Muscle layer of duodenum (tissue), 2 donors: Measurements from ENCODE around the gene NUDT22.

Source experiments
- H3K27ac ChIP-seq: one replicate; pipeline ENCODE4 v1.7.0; 2013; ENCODE audit warnings: mild to moderate bottlenecking, low read length
- H3K27me3 ChIP-seq: one replicate; pipeline ENCODE4 v1.7.0; 2013; ENCODE audit warnings: low read depth, mild to moderate bottlenecking, control low read depth, low read length
- H3K36me3 ChIP-seq, 2 donors: one replicate each; pipeline ENCODE4 v1.7.0; 2013; ENCODE audit warnings: low read length in 2 of 2, control low read depth in 1 of 2, mild to moderate bottlenecking in 1 of 2; ENCODE audit not compliant: insufficient read depth in 2 of 2, control insufficient read depth in 1 of 2
- H3K4me1 ChIP-seq, 2 donors: one replicate each; pipeline ENCODE4 v1.7.0; 2013; ENCODE audit warnings: low read length in 2 of 2, mild to moderate bottlenecking in 2 of 2, control low read depth in 1 of 2, moderate library complexity in 1 of 2; ENCODE audit not compliant: insufficient read depth in 2 of 2, control insufficient read depth in 1 of 2
- H3K4me3 ChIP-seq, 2 donors: one replicate each; pipeline ENCODE4 v1.7.0; 2013; ENCODE audit warnings: low read length in 2 of 2, low read depth in 1 of 2, mild to moderate bottlenecking in 1 of 2
- H3K9me3 ChIP-seq, 2 donors: one replicate each; pipeline ENCODE4 v1.7.0; 2013; ENCODE audit warnings: low read length in 2 of 2, control low read depth in 1 of 2, mild to moderate bottlenecking in 1 of 2; ENCODE audit not compliant: control insufficient read depth in 1 of 2
- donor health status: healthy.

NUDT22 gene

GRCh38 chr11:64186492-64187165, 39.4 kb upstream of the NUDT22 start:
- Histone ChIP-seq H3K27ac (no peak overlapping the region), H3K27me3 (no peaks in the 10 kb centered on the region), H3K4me3 (no peak overlapping the region), H3K9me3 (no peaks in the 10 kb centered on the region), H3K4me1 (peaks cover 12 to 33% of the 10 kb centered on the region in 2 donors), H3K36me3 (no peaks in the 10 kb centered on the region)

GRCh38 chr11:64192434-64192833, 33.6 kb upstream of the NUDT22 start:
- H3K27me3 ChIP-seq = no peaks in the 10 kb centered on the region
- H3K4me3 ChIP-seq = no peak overlapping the region
- no peak overlapping the region for H3K27ac ChIP-seq
- peaks cover 45 to 49% of the 10 kb centered on the region in 2 donors for H3K36me3 ChIP-seq
- H3K4me1 ChIP-seq = peaks cover 0 to 5% of the 10 kb centered on the region in 2 donors
- no peaks in the 10 kb centered on the region for H3K9me3 ChIP-seq

DNA sequence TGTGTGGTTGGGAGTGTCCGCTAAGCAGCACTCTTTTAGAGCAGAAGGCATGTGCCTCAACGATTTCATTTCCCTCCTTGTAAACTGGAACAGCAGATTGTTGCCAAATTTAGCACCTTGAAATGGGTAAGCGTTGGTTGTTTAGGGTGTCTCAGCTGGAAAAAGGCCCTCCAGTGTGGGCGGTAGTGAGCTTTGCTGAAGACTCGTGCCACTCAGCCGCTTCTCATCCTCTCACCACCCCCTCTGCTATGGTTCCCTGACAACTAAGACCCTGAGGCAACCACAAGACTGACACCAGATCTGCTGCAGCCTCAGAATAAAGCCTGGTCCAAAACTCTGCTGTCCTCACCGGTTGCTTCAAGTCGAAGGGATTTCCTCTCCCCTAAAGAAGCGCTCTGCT, 29.4 kb upstream of the NUDT22 start:
- Histone ChIP-seq H3K27me3 (no peaks in the 10 kb centered on the region), H3K36me3 (peaks cover 67 to 82% of the 10 kb centered on the region in 2 donors), H3K27ac (no peak overlapping the region), H3K4me1 (no peaks in the 10 kb centered on the region), H3K9me3 (no peaks in the 10 kb centered on the region), H3K4me3 (no peak overlapping the region)

- H3K36me3 ChIP-seq = peaks cover 70 to 89% of the 10 kb centered on the region in 2 donors
- no peak overlapping the region for H3K4me3 ChIP-seq
- no peaks in the 10 kb centered on the region for H3K9me3 ChIP-seq
- no peaks in the 10 kb centered on the region for H3K27me3 ChIP-seq
- H3K27ac ChIP-seq = no peak overlapping the region
- no peaks in the 10 kb centered on the region for H3K4me1 ChIP-seq
Measured at GRCh38 chr11:64198511-64198910, 27.6 kb upstream of the NUDT22 start.

GRCh38 chr11:64201543-64201942, 24.5 kb upstream of the NUDT22 start:
- H3K4me1 ChIP-seq = peaks cover 3 to 10% of the 10 kb centered on the region in 2 donors
- H3K27ac ChIP-seq = no peak overlapping the region
- no peaks in the 10 kb centered on the region for H3K27me3 ChIP-seq
- H3K36me3 ChIP-seq = peaks cover 50 to 83% of the 10 kb centered on the region in 2 donors
- no peak overlapping the region for H3K4me3 ChIP-seq
- H3K9me3 ChIP-seq = no peaks in the 10 kb centered on the region

- no peaks in the 10 kb centered on the region for H3K27me3 ChIP-seq
- H3K9me3 ChIP-seq = no peaks in the 10 kb centered on the region
- peaks cover 38 to 74% of the 10 kb centered on the region in 2 donors for H3K36me3 ChIP-seq
- H3K27ac ChIP-seq = no peak overlapping the region
- H3K4me1 ChIP-seq = peaks cover 3 to 10% of the 10 kb centered on the region in 2 donors
- H3K4me3 ChIP-seq = no peak overlapping the region
Measured at GRCh38 chr11:64202992-64203391, 23.1 kb upstream of the NUDT22 start.

DNA sequence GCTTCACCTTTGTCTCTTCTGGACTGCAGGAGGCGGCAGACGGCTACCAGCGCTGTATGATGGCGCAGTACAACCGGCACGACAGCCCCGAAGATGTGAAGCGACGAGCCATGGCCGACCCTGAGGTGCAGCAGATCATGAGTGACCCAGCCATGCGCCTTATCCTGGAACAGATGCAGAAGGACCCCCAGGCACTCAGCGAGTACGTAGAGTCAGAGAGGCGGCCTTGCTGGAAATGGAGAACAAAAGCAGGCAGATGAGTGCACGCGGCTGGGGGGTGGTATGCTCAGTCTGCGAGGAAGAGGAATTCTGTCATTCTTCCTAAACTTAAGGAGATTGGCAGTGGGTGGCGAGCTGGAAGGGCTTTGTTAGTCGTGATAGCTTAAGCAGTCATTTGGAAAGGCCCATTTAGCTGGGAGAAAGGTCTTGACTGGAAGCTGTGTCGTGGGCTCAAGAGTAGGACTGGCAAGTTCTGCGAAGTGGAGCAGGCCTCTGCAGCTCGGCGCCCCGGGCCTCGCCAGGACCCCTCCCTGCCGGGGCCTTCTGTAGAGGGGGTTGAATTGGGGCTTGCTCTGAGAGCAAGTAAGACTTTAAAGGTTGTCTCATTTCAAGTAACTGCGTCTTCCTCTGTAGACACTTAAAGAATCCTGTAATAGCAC, 22.5 kb upstream of the NUDT22 start:
- no peak overlapping the region for H3K27ac ChIP-seq
- H3K4me3 ChIP-seq = no peak overlapping the region
- peaks cover 3 to 11% of the 10 kb centered on the region in 2 donors for H3K4me1 ChIP-seq
- no peaks in the 10 kb centered on the region for H3K9me3 ChIP-seq
- H3K27me3 ChIP-seq = no peaks in the 10 kb centered on the region
- peaks cover 38 to 68% of the 10 kb centered on the region in 2 donors for H3K36me3 ChIP-seq

DNA sequence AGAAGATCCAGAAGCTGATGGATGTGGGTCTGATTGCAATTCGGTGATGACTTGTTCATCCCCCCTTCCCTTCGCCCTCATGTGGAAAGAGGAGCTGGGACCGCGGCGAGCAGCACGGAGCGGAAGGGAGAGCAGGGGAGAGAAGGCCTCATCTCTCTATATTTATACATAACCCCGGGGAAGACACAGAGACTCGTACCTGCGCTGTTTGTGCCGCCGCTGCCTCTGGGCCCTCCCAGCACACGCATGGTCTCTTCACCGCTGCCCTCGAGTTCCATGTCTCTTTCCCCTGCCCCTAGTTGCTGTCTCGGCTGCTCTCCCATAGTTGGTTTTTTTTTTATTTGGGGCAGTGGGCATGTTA, 22.0 kb upstream of the NUDT22 start:
- H3K9me3 ChIP-seq = no peaks in the 10 kb centered on the region
- no peak overlapping the region for H3K4me3 ChIP-seq
- no peaks in the 10 kb centered on the region for H3K27me3 ChIP-seq
- peaks cover 38 to 63% of the 10 kb centered on the region in 2 donors for H3K36me3 ChIP-seq
- no peak overlapping the region for H3K27ac ChIP-seq
- H3K4me1 ChIP-seq = peaks cover 3 to 15% of the 10 kb centered on the region in 2 donors

GRCh38 chr11:64204464-64204989, 21.5 kb upstream of the NUDT22 start:
- Histone ChIP-seq H3K36me3 (peaks cover 38 to 63% of the 10 kb centered on the region in 2 donors), H3K27ac (no peak overlapping the region)

GRCh38 chr11:64206457-64207255, 19.4 kb upstream of the NUDT22 start, which contains the start of gene FERMT3:
Gene FERMT3, plus strand, starts transcription at chr11:64206721. Its CDS starts 644 bp downstream, at chr11:64207365.
- peaks cover 3 to 15% of the 10 kb centered on the region in 2 donors for H3K4me1 ChIP-seq
- H3K27ac ChIP-seq = peak within 1 kb of the TSS; percentile 90
- H3K36me3 ChIP-seq = peaks cover 23 to 43% of the 10 kb centered on the region in 2 donors
- no peaks in the 10 kb centered on the region for H3K9me3 ChIP-seq
- H3K27me3 ChIP-seq = no peaks in the 10 kb centered on the region
- H3K4me3 ChIP-seq = peak within 1 kb of the TSS; percentile 56 to 67

More at GRCh38 chr11:64204464-64204989, 21.5 kb upstream of the NUDT22 start:
- Histone ChIP-seq H3K4me1 (peaks cover 3 to 15% of the 10 kb centered on the region in 2 donors), H3K27me3 (no peaks in the 10 kb centered on the region), H3K9me3 (no peaks in the 10 kb centered on the region), H3K4me3 (no peak overlapping the region)
